ENCODE results near the gene TPH2.

DNA sequence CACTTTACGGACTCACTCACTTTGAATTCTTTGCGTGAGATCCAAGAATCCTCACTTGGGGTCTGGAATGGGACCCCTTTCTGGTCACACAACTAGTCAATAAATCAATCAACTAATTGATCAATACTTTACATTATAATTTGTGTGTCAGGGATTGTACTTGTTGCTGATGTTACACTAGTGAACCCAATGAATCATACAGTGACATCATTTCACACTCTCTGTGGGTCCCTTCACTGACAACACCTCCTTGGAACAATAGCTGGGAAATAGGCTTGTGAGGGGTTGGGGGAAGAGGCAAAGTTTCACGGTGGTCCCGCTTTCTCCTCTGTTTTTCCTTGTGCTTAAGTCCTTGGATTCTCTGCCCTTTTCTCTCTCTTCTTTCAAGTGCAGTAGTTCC lies 35.0 kb downstream of the TPH2 start:
- TF ChIP-seq CTCF (IDR thresholded peaks at IDR 0.05) (no peak), POLR2A (IDR thresholded peaks at IDR 0.05) (no peak)
